Measurements from ENCODE around the gene DDX47.
"Not testable (repeated sequence)": the region's sequence is repeated elsewhere in the genome, so short reads cannot be mapped to it uniquely, and the experiment has no call there.

The DDX47 gene

GRCh38 chr12:12798480-12798879, 14.7 kb upstream of the DDX47 start:
- DNase-seq: no peak

GRCh38 chr12:12799163-12799920, 13.8 kb upstream of the DDX47 start:
- DNase-seq: no peak

- DNase-seq: no peak
Observed at GRCh38 chr12:12800406-12801180, 12.6 kb upstream of the DDX47 start.

- DNase-seq: not testable (repeated sequence)
Observed at GRCh38 chr12:12801656-12802055, 11.5 kb upstream of the DDX47 start.

- peak; percentile 77 for DNase-seq
Observed at GRCh38 chr12:12803186-12803585, 10.0 kb upstream of the DDX47 start.

GRCh38 chr12:12804011-12804410, 9.1 kb upstream of the DDX47 start:
- DNase-seq: peak; percentile 46

- peak; percentile 93 for DNase-seq
Observed at GRCh38 chr12:12804432-12804886, 8.7 kb upstream of the DDX47 start.

GRCh38 chr12:12806784-12807516, 6.2 kb upstream of the DDX47 start:
- no peak for DNase-seq

GRCh38 chr12:12807517-12807903, 5.6 kb upstream of the DDX47 start:
- not testable (repeated sequence) for DNase-seq

- DNase-seq: peak; percentile 25
Observed at GRCh38 chr12:12807970-12808702, 5.0 kb upstream of the DDX47 start.

- no peak for DNase-seq
Observed at GRCh38 chr12:12810553-12811021, 2.6 kb upstream of the DDX47 start.

GRCh38 chr12:12811343-12811742, 1.8 kb upstream of the DDX47 start:
- no peak for DNase-seq

GRCh38 chr12:12812174-12812573, 972 bp upstream of the DDX47 start:
- no peak for DNase-seq

GRCh38 chr12:12812618-12813119, 477 bp upstream of the DDX47 start:
- no peak for DNase-seq

GRCh38 chr12:12817616-12818015, 4.5 kb downstream of the DDX47 start:
- no peak for DNase-seq

GRCh38 chr12:12818701-12819100, 5.6 kb downstream of the DDX47 start:
- no peak for DNase-seq

- DNase-seq: peak; percentile 25
Observed at GRCh38 chr12:12819221-12819620, 6.1 kb downstream of the DDX47 start.

GRCh38 chr12:12819752-12820311, 6.7 kb downstream of the DDX47 start:
- DNase-seq: peak; percentile 92

GRCh38 chr12:12820376-12820775, 7.2 kb downstream of the DDX47 start:
- DNase-seq: not testable (repeated sequence)

- no peak for DNase-seq
Observed at GRCh38 chr12:12821975-12822374, 8.8 kb downstream of the DDX47 start.

- no peak for DNase-seq
Observed at GRCh38 chr12:12822886-12823285, 9.7 kb downstream of the DDX47 start.

GRCh38 chr12:12823300-12823699, 10.2 kb downstream of the DDX47 start:
- no peak for DNase-seq
